Ishikawa (cell line): ENCODE results near the gene CLSTN2.

Source experiments
- CEBPB ChIP-seq: IDR thresholded peaks from 2 replicates; pipeline ENCODE4 v1.6.1; 2012
- EP300 ChIP-seq: IDR thresholded peaks from 2 replicates; pipeline ENCODE4 v1.6.1; 2012; ENCODE audit warnings: borderline replicate concordance
- TAF1 ChIP-seq: IDR thresholded peaks from 2 replicates; pipeline ENCODE4 v1.6.1; 2012; ENCODE audit warnings: low read depth, mild to moderate bottlenecking
- YY1 ChIP-seq: IDR thresholded peaks from 2 replicates; pipeline ENCODE4 v1.6.1; 2012; ENCODE audit warnings: low read depth
- ZBTB7A ChIP-seq: IDR thresholded peaks from 2 replicates; pipeline ENCODE4 v1.6.1; 2012; ENCODE audit warnings: low read depth
- TF ChIP-seq, protein P1 (sequence below): IDR thresholded peaks from 2 replicates; pipeline ENCODE4 v1.6.1; 2012

DNA sequence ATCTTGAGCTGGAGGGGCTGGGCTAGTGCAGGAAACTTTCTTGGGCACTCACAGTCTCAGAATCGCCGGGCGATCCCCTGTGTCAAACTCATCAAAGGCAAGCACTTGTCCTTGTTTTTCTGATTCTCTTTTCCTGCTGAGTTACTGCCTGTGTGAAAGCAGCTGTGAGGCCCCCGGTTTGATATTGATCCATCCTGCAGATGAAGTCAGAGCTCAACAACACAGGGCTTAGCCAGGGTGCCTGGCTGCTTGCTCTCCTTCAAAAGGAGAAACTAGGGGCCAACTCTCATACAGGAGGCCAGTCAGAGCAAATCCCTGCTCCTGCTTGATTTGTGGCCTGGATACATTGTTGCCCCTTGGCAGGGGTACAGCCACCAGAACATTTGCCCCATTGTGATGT lies 22.9 kb downstream of the CLSTN2 start:
- no peak for TF ChIP-seq EP300
- TF ChIP-seq, protein P1, sequence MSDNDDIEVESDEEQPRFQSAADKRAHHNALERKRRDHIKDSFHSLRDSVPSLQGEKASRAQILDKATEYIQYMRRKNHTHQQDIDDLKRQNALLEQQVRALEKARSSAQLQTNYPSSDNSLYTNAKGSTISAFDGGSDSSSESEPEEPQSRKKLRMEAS, result no peak
- no peak for TF ChIP-seq CEBPB
- no peak for TF ChIP-seq ZBTB7A
- no peak for TF ChIP-seq YY1
- TF ChIP-seq TAF1, result no peak
